IPS-NIHi7 (cell line): ENCODE results near the gene GAPDHS.

Experiments
- DNase-seq: peaks from one replicate; pipeline ENCODE4 v3.0.0; 2012; ENCODE audit warnings: mixed read lengths; ENCODE audit errors: extremely low spot score

Gene GAPDHS

DNA sequence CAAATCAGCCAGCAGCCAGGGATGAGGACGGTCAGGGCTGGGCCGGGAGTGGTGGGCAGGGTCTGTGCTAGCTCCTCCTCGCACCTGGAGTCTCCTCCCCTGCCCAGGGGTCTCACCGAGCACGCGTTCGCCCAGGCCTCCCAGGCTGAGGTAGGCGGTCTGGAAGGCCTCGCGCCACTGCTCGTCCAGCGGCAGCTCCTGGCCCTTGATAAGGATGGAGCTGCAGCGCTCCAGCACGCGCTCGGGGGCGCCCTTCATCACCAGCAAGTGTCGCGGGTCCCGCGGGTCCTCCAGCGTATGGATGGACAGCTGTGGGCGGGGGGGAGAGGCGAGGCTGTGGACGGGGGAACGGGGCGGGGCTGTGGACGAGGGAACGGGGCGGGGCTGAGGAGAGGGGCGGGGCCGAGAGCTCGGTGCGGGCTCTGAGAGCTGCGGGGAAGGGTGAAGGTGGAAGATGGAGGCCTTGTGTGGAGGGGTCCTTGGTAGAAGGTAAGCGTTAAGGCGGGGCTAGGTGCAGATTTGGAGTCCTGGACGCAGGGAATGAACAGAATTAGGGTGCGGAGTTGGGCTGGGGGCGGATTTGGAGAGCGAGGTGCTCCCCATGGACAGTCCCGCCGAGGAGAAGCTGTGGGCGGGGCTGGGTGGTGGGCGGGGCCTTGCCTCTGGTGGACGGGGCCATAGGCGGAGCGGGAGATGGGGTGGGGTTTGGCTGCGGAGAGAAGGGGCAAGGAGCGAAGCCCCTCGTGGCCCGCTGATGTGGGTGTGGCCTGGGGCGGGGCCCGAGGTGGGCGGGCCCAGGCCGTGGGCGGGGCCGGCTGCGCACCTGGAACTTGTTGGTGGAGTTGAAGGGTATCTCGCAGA is 24.5 kb downstream of the GAPDHS start:
- peak; percentile 96 for DNase-seq

GRCh38 chr19:35558400-35559280 is 25.4 kb downstream of the GAPDHS start:
- DNase-seq = no peak

- no peak for DNase-seq
Observed at GRCh38 chr19:35559281-35559659, 26.0 kb downstream of the GAPDHS start.

GRCh38 chr19:35559781-35560180 is 26.5 kb downstream of the GAPDHS start:
- no peak for DNase-seq

GRCh38 chr19:35560271-35560670 is 27.0 kb downstream of the GAPDHS start:
- no peak for DNase-seq

GRCh38 chr19:35560677-35561076 is 27.4 kb downstream of the GAPDHS start:
- DNase-seq = no peak

GRCh38 chr19:35561436-35561835 is 28.2 kb downstream of the GAPDHS start:
- DNase-seq = no peak

- no peak for DNase-seq
Observed at GRCh38 chr19:35562336-35562735, 29.1 kb downstream of the GAPDHS start.

- DNase-seq = no peak
Observed at GRCh38 chr19:35562776-35563175, 29.5 kb downstream of the GAPDHS start.

GRCh38 chr19:35563207-35563829 is 30.1 kb downstream of the GAPDHS start, which contains the start of gene ATP4A:
ATP4A (minus strand) TSS chr19:35563658; CDS start chr19:35563629, 29 bp downstream.
- no peak for DNase-seq

DNA sequence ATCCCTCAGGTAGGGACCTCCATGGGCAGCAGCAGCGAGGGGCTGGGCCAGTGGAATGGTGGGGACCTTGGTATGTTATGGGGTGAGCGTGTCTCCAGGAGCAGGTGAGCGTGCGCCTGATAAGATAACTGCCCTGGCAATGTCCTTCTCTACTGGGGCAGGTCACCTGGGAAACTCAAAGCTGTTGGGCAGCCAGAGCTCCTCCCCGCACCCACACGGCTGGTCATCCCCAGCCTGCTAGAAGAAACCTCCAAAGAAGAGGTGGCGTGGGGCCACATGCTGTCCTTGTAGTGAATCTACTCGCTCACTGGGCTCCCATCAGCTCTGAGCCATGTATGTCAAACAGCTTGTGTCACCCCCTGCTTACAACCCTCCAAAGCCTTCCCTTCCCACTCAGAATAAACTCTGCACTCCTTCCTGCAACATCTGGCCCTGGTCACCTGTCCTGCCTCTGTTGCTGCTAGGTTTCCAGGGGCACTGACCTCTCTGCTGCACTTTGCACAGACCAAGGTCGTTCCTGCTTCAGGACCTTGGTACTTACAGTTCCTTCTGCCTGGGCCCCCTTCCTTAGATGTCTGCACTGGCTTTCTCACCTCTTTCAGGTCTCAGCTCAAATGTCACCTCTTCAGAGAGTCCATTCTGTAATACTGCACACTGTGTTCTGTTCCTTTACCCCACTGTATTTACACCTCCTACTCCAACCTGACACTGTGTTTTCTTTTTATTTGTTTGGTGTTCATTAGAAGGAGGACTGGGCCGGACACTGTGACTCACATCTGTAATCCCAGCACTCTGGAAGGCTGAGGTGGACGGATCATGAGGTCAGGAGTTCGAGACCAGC is 32.0 kb downstream of the GAPDHS start:
- no peak for DNase-seq

- DNase-seq = no peak
Observed at GRCh38 chr19:35566738-35567137, 33.5 kb downstream of the GAPDHS start.

DNA sequence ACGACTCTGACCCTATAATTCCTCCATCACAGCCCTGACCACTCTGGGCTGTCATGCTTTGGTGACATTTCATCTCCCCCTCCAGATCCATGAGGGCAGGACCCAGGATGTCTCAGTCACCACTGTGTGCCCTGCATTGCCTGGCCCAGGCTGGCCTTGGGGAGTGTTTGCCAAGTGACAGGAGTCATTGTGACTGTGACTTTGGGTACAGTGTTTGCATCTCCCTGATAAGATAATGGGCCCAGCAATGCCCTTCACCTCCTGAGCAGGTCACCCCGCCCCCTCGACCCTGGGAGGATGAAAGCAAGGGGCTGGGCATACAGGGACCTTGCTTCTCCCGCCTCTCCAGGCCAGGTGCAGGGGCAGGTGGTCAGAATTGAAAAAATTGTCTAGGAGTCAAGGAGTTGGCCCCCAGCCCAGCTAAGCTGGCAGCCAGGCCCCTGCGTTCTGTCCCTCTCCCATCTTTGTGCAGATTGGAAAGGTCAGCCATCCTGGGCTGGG is 36.1 kb downstream of the GAPDHS start:
- no peak for DNase-seq

DNA sequence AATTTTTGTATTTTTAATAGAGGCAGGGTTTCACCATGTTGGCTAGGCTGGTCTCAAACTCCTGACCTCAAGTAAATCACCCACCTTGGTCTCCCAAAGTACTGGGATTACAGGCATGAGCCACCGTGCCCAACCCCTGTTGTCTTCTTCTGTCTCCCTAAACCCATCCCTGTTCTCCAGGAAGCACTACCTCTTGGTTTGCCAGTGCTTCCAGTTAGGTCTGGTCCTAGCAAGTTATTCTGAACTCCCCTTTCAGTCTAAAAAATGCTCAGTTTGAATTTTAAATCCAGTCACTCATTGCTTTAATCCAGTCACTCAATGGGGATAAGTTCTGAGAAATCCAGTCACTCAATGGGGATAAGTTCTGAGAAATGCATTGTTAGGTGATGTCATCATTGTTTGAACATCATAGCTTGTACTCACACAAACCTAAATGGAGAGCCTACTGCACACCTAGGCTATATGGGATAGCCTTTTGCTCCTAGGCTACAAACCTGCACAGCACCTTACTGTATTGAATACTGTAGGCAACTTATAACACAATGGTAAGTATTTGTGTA is 38.2 kb downstream of the GAPDHS start:
- no peak for DNase-seq

DNA sequence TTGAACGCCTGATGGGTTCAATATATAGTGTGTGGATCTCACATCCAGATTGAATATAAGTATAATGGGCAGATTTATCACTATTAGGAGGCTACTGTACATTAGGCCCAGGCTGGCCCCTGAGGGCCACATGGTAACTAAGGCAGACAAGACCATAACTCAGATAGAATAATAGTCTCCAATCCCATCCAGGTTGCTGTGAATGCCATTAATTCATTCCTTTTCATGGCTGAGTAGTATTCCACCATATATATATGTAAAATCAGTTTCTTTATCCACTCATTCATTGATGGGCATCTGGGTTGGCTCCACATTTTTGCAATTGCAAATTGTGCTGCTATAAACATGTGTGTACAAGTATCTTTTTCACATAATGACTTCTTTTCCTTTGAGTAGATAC is 44.7 kb downstream of the GAPDHS start:
- no peak for DNase-seq

DNA sequence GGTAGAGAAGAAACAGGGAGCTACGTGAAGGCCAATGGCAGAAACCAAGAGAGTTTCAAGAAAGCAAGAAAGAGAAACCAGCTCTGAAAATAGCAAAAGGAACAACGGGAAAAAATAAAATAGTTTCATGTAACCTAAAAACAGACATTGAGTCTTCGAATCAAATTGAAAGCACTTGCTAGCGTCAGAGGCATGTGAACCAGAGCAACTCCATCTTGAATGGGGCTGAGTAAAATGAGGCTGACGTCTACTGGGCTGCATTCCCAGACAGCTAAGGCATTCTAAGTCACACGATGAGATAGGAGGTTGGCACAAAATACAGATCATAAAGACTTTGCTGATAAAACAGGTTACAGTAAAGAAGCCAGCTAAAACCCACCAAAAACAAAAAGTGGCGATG is 45.5 kb downstream of the GAPDHS start:
- no peak for DNase-seq

DNA sequence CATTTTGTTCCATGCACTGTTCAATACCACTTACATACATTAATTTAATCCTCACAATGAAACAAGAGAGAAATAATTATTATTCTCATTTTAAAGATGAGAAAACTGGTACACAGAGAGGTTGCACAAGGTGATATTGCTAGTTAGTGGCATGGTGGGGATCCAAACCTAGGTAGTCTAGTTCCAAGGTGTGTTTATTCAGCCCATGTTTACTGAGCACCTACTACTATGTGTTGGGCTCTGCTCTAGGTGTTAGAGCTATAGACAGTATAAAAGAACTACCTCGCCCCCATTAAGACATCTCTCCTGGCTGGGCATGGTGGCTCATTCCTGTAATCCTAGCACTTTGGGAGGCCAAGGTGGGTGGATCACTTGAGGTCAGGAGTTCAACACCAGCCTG is 49.5 kb downstream of the GAPDHS start:
- no peak for DNase-seq

DNA sequence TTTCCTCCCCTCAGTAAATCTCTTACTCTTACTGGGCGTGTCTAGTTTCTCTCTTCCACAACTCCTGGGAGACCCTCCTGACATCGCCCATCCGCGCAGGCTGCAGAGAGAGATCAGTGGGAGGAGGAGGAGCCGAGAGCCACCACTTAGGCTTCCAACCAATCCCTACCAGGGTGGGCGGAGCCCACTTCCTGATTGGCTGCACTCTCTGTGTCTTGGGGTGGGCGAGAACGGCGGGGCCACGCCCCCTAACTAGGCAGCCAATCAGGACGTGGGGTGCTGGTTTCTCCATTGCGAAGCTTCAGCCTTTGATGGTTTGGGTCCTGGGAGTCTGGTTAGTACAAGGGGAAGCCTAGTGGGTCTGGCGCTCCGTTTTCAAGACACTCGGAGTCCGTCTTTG is 52.6 kb downstream of the GAPDHS start, which contains the start of gene PMIS2:
PMIS2 (plus strand) TSS at position 326 of the 400 bp plus-strand sequence. CDS start 87 bp downstream, outside the sequence.
- peak; percentile 81 for DNase-seq

DNA sequence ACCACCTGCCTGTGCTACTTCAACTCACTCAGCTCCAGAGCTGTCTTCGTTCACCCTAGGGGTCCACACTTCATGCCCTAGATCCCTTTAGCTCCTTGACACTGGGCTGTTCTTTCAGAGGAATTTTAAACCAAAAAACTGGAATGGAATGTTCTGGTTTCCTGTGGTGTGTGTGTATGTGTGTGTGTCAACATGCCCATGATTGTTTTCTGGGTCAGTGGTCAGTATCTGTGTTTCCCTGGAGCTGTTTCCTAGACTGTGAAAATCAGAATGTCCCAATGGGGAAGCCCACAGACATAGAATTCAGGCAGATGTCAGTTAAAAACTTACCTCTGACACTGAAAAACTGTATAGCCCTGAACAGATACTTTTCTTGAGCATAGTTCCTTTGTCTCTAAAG is 54.1 kb downstream of the GAPDHS start:
- DNase-seq = no peak

GRCh38 chr19:35590875-35591274 is 57.6 kb downstream of the GAPDHS start:
- no peak for DNase-seq

- DNase-seq = peak; percentile 84
Observed at GRCh38 chr19:35592226-35592625, 59.0 kb downstream of the GAPDHS start.
